ENCODE data around the gene MYH3.

MYH3 gene

DNA sequence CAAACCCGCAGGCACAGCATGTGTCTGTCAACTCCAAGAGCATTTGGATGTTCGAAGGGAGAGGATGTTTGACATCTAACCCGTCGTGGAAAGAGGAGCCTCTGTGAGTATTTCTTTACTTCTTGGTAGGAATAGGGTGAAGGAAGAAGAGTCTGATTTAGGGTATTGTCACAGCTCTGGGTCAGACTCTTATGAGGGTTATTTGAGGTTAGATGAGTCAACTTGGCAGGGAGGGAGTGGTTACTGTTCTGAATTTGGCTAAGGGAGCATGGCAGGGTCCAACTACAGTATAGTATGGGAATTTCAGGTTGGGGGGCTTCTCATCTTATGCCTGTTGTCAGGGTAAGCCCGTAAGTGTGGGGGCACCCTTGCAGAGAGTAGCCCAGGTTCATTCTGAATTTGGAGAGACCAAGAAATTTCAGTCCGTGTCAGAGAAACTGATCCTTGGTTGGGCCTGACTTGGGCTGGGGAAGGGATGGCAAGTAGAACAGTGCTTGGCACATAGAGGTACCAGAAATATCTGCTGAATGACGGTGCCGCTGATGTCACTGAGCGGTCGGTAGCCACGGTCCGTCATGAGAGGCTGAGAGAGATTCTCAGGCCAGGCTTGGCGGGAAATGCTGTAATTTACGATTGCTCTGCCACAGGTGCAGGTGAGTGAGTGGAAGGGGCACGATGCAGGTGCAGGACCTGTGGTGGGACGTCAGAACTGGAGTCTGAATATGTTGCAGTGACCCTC, 43.2 kb downstream of the MYH3 start:
- DNase-seq, result no peak

DNA sequence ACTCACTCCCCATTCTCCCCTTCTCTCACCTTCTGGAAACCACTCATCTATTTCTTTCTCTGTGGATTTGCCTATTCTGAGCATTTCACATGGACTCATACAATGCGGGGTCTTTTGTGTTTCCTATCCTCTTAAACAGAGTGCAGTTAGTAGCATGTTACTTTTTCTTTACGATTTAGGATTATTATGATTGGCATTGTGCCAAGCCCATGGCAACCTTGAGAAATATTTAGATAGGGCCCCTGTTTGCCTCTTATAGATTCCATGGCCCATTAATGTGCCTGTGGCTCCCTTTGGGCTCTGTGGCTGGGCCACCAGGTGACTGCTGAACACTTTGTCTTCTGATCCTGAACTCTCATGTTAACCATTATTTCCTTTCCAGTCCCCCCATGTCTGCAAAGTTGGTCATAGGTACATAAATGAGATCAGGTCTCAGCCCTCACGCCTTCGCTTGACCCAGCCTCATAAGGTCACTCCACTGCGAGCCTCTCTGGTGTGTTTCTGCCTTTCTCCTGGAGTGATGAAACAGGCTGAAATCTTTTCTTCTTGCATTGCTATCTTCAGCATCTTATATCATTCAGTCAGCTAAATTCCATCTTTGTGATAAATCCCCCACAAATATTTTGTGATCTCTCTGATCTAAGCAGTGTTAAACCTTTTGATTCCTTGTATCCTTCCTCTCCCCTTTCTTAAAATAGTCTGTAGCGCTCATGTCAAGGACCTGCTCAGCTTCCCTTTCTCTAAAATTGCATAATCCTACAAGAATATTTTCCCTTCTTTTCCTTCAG, 44.0 kb downstream of the MYH3 start:
- DNase-seq, result peak; percentile 4

DNA sequence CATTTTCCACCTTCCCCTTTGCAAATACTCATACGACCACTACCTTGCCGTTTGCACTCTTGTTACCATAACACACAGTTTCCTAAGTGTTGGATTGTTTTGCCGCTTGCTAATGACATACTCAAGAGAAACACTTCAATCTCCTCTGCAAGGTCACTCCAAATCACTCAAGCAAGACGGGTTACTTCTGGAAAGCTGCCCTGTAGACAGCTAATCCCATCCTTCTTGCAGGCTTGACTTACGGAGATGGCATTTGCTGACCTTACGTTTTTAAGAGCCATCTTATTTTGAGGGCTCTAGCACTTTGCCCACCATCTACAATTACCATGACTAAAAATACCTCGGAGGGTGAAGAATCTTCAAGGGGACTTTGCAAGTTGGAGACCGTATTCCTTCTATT, 46.2 kb downstream of the MYH3 start:
- no peak for DNase-seq

DNA sequence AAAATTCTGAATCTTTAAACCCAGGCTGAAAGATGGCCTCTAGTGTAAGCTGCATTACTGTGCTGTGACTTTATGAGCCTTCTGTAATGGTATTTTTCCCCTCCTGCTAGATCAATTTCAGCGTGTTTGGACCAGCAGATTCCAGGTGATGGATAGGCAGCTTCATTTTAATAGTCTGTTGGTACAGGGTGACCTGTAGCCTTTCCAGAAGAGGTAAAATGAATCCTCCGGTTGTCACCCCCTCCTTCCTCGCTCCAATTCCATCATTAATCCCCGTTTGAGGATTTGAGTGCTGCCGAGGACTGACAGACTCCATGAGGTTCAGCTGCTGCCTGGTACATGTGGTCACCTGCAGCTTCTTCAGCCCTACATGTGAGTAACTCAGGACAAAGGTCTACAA, 48.9 kb downstream of the MYH3 start:
- no peak for DNase-seq

DNA sequence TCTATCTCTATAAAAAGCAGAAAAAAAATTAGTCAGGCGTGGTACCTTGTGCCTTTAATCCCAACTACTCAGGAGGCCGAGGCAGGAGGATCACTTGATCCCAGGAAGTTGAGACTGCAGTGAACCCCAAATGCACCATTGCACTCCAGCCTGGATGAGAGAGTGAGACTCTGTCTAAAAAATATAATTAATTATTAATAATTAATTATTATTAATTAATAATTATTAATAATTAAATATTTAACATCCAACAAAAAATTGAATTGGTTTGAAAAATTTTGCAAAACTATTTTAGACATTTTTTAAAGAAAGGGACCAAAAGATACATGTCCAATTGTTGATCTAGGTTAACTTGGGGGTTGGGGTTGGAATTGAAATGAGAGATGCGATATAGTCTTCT, 51.0 kb downstream of the MYH3 start:
- DNase-seq, result no peak

DNA sequence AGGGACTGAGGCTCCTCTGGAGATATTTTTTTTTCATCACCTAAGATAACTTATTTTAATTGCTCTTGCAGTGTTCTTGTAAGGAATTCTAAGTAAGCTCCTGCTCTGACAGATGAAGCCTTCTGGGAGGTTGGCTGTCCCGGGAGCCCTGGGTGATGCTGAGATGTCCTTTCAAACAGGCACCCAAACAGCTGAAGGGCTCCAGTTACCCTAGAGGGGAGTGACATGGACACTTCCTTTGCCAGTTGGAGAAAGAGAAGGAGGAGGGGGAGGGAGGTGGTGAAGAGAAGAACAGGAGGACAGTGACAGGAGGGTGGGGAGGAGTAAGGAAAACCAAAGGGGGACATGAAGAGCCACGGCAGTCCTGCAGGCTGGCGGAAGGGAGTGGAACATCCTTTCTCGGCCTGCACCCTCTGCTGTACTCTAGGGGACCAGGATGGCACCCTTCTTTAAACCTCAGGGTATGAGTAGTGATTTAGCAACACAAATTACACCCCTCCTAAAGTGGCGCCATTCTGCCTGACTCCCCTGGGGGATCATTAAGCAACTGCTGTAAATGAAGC, 51.8 kb downstream of the MYH3 start:
- DNase-seq, result no peak

DNA sequence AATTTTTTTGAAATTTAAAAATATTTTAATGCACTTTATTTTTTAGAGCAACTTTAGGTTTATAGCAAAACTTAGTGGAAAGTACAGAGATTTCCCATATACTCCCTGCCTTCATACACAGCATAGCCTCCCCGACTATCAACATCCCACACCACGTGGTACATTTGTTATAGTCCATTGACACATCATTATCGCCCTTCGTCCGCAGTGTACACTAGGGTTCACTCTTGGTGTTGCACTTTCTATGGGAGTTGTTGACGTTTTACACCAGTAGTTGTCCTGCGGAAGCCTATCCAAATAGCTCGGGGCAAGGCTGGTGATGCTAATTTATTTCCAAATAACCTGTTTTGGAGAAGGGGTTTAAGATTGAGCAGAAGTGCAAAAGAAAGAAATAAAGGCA, 52.6 kb downstream of the MYH3 start:
- DNase-seq, result no peak

DNA sequence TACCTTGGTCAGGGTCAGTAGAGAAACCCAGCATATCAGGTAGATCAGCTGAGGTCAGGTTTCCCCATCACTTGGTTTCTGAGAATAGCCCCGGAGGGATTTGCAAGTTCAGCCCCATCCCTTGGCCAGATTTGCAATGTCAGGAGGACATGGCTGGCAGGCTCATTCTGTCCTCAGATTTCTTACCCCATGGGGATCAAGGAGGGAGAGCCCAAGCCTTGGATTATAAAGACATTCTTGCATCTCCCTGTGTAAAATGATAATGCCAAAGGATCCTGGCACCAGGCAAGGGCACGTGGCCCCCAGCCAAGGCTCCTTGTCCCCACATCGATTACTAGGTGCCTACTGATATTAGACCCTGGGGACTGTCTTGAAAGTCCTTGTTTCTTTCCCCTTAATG, 53.2 kb downstream of the MYH3 start:
- no peak for DNase-seq

DNA sequence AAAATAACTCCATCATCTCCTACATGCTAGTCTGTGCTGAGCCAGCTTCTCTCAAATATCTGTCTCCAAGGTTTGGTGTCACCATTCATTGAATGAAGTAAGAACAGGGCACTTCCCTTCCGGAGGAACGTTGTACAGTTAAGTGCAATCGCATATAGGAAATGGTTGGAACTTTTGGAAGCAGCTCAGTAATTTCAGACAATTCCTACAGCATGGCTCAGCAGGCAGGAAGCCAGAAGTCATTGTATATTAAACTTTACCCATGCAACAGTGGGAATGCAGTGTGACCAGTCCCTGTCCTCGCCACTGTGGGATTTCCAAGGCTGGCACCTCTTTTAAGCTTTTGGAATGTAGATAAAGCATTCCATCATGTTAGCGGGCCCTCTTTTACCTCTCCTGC, 56.5 kb downstream of the MYH3 start:
- peak; percentile 42 for DNase-seq

DNA sequence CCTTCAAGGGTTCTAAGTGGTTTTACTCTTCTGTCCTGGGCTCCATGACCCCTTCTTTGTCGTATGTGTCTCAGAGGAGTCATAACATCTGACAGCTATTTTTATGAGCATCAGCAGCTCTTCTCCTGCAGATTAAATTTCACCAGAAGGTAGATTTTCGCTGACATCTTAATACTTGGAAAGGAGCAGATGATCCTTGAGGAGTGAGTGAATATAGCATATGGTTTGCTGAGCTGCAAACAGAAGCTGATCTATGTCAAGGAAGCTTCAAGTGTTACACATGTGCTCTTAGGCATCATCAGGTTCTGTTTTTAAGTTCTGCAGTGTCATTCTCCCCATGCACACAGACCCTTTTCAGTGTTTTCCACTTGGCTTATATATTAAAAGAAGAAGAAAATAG, 58.5 kb downstream of the MYH3 start:
- no peak for DNase-seq

DNA sequence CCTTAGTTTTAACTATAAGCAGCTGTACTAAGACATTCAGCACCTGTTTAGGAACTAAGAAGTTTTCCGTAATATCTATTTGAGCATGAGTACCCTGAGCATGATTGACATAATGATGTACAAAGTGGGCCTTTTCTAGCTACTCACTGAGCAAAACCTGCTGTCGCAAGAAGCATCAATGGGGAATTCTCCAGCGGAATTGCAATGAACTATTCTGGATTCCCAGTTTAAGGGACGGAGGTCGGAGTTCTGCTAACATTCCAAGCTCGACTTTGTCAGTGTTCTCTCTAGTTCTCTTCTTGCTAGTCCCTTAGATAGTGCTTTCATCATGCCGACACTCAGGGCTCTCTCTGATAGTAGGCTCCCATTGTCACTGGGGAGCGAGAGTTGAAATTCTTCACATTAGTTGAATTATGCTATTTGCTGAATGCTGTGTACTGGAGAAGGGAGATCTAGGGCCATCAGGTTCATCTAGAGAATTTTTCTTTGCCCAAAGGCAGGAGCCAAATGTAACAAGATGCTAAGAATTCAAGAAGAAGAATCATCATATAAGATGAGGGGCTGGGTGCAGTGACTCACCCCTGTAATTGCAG, 67.5 kb downstream of the MYH3 start:
- no peak for DNase-seq

DNA sequence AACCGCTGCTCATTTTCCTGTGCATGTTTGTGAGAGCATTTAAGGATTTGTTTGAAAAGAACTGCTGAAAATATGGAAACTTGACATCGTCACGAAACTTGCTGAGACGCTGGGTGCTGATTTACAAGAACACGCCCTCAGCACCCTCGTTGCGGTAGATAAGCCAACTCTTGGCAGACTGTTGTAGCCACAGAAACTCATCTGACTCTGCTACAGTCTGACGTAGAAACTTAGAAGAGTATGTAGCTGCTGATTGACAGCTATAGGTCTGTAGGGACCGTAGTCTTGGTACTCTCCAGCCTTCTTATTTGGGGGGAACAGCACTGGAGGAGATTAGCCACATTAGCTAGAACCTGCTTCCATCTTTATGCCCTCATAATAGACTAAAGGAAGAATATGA, 71.6 kb downstream of the MYH3 start:
- peak; percentile 23 for DNase-seq

DNA sequence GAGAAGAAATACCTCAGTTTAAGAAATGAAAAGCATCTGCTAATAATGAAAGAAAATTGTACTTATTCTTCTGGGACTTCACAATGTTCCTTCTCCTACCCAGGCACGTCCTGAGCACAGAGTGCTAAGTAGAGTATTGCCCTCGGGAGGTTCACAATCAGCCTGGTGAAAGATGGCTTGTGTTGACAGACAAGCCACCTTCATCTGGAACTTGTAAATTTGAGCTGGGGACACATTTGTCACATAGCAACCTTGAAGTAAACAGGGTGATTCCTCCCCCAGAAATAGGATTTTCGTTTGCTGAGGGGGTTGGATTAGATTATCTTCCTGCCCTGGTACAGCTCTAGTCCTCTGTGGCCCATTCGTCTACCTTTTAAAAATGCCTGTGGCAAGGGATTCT, 73.3 kb downstream of the MYH3 start:
- no peak for DNase-seq

DNA sequence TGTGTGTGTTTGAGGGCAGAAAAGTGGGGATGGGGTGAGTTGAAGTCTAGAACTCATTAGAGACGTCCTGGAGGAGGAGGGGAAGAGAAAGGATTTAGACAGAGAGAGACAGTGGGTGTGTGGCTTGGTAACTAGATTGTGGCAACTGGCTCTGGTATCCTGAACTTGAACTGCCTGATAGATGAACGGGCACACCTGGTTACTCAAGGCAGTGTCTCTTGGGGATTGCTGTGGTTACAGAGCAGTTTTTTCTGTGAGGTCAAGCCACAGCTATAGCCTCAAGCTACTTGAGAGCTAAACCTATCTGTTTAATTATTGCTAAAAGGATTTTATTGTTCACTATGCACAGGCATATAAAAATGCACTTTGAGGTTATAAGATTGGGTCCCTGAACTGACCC, 77.8 kb downstream of the MYH3 start:
- no peak for DNase-seq

All from NCI-H226 (cell line).